ENCODE results near the gene HOXD8.

The HOXD8 gene

DNA sequence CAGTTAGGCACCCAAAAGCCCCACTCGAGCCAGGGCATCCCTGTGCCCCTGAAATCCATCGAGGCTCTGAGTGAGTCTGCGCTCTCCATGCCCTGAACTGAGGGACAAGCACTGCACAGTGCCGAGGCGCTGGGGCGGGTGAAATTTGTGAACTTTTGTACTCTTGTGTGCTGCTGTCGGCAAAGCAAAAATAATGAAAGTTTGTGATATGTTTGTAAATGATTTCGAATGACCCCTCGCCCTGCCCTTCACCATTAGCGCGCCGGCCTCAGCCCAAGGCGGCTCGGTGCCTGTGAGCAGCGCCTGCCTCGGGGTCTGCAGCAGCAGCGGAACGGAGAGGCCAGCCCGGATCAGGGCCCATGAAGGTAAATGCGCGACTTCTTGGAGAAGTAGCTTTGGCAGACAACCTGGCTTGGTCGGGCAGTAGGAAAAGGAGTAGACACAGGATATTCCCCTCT, 20.0 kb downstream of the HOXD8 start:
- in situ Hi-C loops (cut with MboI; ENCODE audit: low pct_unique_long_range_greater_than_20kb, low sequenced_read_pairs, unreplicated experiment): loop anchor here (10.0 kb wide), 1 partner anchor 305 kb away; no protein-coding TSS in a partner anchor
- DNase-seq (ENCODE audit: low spot score): no peak
- TF ChIP-seq CTCF (IDR thresholded peaks at IDR 0.05; ENCODE audit: extremely low read depth, insufficient read depth, missing control alignments): no peak

DNA sequence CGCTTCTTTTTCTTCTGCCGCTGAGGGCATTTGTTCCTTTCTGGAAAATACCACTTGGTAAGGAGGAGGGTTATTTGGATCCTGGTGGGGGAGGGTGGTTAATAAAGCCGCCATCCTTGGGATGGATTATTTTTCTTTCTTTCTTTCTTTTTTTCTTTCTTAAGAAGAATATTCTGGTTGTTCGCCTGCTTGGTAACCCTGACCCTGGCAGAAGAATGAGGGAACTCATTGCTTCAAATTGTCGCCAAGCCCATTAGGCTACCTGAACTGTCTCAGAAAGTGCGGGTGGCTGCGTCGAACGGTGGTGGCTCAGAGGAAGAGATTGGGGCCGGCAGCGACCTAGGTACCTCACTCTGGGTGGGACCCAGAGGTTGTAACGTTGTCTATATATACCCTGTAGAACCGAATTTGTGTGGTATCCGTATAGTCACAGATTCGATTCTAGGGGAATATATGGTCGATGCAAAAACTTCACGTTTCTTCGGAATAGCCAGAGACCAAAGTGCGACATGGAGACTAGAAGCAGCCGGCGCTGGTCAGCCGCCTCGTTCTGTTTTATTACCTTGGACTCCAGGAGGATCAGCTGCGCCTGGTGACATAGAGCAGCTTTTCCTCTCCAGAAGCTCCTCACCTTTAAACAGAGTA, 20.6 kb downstream of the HOXD8 start:
- no peak for TF ChIP-seq CTCF (IDR thresholded peaks at IDR 0.05; ENCODE audit: extremely low read depth, insufficient read depth, missing control alignments)
- no peak for DNase-seq (ENCODE audit: low spot score)
- in situ Hi-C loops (cut with MboI; ENCODE audit: low pct_unique_long_range_greater_than_20kb, low sequenced_read_pairs, unreplicated experiment): loop anchor here (10.0 kb wide), 1 partner anchor 305 kb away; no protein-coding TSS in a partner anchor

- DNase-seq (ENCODE audit: low spot score): no peak
- TF ChIP-seq CTCF (IDR thresholded peaks at IDR 0.05; ENCODE audit: extremely low read depth, insufficient read depth, missing control alignments): no peak
- in situ Hi-C loops (cut with MboI; ENCODE audit: low pct_unique_long_range_greater_than_20kb, low sequenced_read_pairs, unreplicated experiment): no loop called here
Observed at GRCh38 chr2:176150584-176151441, 21.3 kb downstream of the HOXD8 start.

GRCh38 chr2:176151442-176152287, 22.2 kb downstream of the HOXD8 start, which contains the start of gene HOXD4:
HOXD4 (plus strand) TSS chr2:176151550; CDS start chr2:176151634, 84 bp downstream.
- in situ Hi-C loops (cut with MboI; ENCODE audit: low pct_unique_long_range_greater_than_20kb, low sequenced_read_pairs, unreplicated experiment): no loop called here
- TF ChIP-seq CTCF (IDR thresholded peaks at IDR 0.05; ENCODE audit: extremely low read depth, insufficient read depth, missing control alignments): no peak
- DNase-seq (ENCODE audit: low spot score): no peak

GRCh38 chr2:176152350-176153181, 23.1 kb downstream of the HOXD8 start:
- in situ Hi-C loops (cut with MboI; ENCODE audit: low pct_unique_long_range_greater_than_20kb, low sequenced_read_pairs, unreplicated experiment): no loop called here

More at GRCh38 chr2:176152350-176153181, 23.1 kb downstream of the HOXD8 start:
- DNase-seq (ENCODE audit: low spot score): no peak
- TF ChIP-seq CTCF (IDR thresholded peaks at IDR 0.05; ENCODE audit: extremely low read depth, insufficient read depth, missing control alignments): no peak
